ENCODE measurements around the gene EML5. TPM values are rescaled to one million over a fixed set of nuclear protein-coding genes. Genes with fewer than 3 reads are reported as not detected.

Gene EML5
- total RNA-seq, 1 experiment from 2014 or later, result 0.32 TPM

DNA sequence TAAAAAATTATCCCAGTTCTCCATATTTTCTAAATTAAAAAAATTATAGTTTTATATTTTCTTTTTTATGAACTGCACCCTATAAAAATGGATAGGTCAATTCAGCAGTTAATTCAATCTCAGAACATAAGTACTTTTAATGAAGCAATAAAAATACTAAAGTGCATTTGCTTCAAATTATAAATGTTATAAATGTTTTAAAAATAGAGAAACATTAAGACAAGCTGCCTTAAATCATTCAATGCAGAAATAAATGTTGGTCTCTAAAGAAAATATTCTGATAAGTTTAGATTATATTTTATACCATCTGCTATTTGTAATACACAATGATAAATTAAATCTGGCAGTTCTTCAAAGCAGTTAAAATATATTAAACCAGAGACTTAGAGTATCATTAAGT lies 164.3 kb downstream of the EML5 start:
- H3K36me3 ChIP-seq (ENCODE audit: insufficient read depth, low read length, poor library complexity, severe bottlenecking), result no peaks in the 10 kb centered on the region
- TF ChIP-seq, protein P1, sequence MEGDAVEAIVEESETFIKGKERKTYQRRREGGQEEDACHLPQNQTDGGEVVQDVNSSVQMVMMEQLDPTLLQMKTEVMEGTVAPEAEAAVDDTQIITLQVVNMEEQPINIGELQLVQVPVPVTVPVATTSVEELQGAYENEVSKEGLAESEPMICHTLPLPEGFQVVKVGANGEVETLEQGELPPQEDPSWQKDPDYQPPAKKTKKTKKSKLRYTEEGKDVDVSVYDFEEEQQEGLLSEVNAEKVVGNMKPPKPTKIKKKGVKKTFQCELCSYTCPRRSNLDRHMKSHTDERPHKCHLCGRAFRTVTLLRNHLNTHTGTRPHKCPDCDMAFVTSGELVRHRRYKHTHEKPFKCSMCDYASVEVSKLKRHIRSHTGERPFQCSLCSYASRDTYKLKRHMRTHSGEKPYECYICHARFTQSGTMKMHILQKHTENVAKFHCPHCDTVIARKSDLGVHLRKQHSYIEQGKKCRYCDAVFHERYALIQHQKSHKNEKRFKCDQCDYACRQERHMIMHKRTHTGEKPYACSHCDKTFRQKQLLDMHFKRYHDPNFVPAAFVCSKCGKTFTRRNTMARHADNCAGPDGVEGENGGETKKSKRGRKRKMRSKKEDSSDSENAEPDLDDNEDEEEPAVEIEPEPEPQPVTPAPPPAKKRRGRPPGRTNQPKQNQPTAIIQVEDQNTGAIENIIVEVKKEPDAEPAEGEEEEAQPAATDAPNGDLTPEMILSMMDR (conservative IDR thresholded peaks at IDR 0.05; ENCODE audit: low read depth, low read length), result no peak
- TF ChIP-seq EZH2 (IDR thresholded peaks at IDR 0.05; ENCODE audit: borderline replicate concordance, low read depth, low read length, poor library complexity, severe bottlenecking), result no peak
- BruUV-seq (replicated peaks), result no TSS peak
- no peaks in the 10 kb centered on the region for H3K9me3 ChIP-seq (ENCODE audit: low read depth, low read length, poor library complexity, severe bottlenecking)
- DNase-seq (ENCODE audit: low spot score), result no peak
- H3K4me3 ChIP-seq (ENCODE audit: low read depth, low read length, poor library complexity, severe bottlenecking), result no peak overlapping the region
- no peak overlapping the region for H3K27ac ChIP-seq (ENCODE audit: low read depth, low read length, poor library complexity, severe bottlenecking)
- intact Hi-C loops (cut with micrococcal nuclease; ENCODE audit: unreplicated experiment), result no loop called here
- CTCF ChIA-PET, result no interaction called here
- H3K27me3 ChIP-seq (replicated peaks; ENCODE audit: insufficient read depth, low read depth, low read length, poor library complexity), result no peaks in the 10 kb centered on the region
- no peaks in the 10 kb centered on the region for H3K4me1 ChIP-seq (ENCODE audit: insufficient read depth, low read length, poor library complexity, severe bottlenecking)
- POLR2A ChIA-PET (ENCODE audit: low non-redundant PET), result no interaction called here

DNA sequence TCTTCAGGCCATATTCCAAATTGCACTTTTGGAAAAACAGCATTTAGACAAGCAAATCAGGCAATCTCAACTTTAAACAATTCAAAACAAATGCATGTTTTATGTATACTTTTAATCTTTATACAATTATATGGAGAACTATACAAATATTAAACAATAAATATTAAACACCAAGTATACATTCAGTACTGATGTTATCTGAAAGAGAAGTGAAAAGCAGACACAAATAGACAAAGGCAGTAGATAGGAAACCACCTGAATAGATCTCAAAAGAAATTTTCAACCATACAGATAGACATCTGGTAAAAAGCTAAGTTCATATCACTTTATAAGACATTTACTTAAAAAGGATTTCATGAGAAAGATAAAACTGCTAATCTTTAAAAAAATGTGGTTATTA lies 164.7 kb downstream of the EML5 start:
- no peaks in the 10 kb centered on the region for H3K9me3 ChIP-seq (ENCODE audit: low read depth, low read length, poor library complexity, severe bottlenecking)
- H3K36me3 ChIP-seq (ENCODE audit: insufficient read depth, low read length, poor library complexity, severe bottlenecking), result no peaks in the 10 kb centered on the region
- no peaks in the 10 kb centered on the region for H3K4me1 ChIP-seq (ENCODE audit: insufficient read depth, low read length, poor library complexity, severe bottlenecking)
- no peaks in the 10 kb centered on the region for H3K27me3 ChIP-seq (replicated peaks; ENCODE audit: insufficient read depth, low read depth, low read length, poor library complexity)
- ChIA-PET CTCF (no interaction called here), POLR2A (ENCODE audit: low non-redundant PET) (no interaction called here)
- no peak overlapping the region for H3K4me3 ChIP-seq (ENCODE audit: low read depth, low read length, poor library complexity, severe bottlenecking)
- DNase-seq (ENCODE audit: low spot score), result no peak
- H3K27ac ChIP-seq (ENCODE audit: low read depth, low read length, poor library complexity, severe bottlenecking), result no peak overlapping the region
- intact Hi-C loops (cut with micrococcal nuclease; ENCODE audit: unreplicated experiment), result no loop called here
- no TSS peak for BruUV-seq (replicated peaks)
- TF ChIP-seq, protein P1 (conservative IDR thresholded peaks at IDR 0.05; ENCODE audit: low read depth, low read length), result no peak
- no peak for TF ChIP-seq EZH2 (IDR thresholded peaks at IDR 0.05; ENCODE audit: borderline replicate concordance, low read depth, low read length, poor library complexity, severe bottlenecking)

GRCh38 chr14:88625671-88626070 lies 167.1 kb downstream of the EML5 start:
- Histone ChIP-seq H3K27ac (ENCODE audit: low read depth, low read length, poor library complexity, severe bottlenecking) (no peak overlapping the region), H3K4me1 (ENCODE audit: insufficient read depth, low read length, poor library complexity, severe bottlenecking) (no peaks in the 10 kb centered on the region), H3K27me3 (replicated peaks; ENCODE audit: insufficient read depth, low read depth, low read length, poor library complexity) (no peaks in the 10 kb centered on the region), H3K36me3 (ENCODE audit: insufficient read depth, low read length, poor library complexity, severe bottlenecking) (no peaks in the 10 kb centered on the region), H3K4me3 (ENCODE audit: low read depth, low read length, poor library complexity, severe bottlenecking) (no peak overlapping the region), H3K9me3 (ENCODE audit: low read depth, low read length, poor library complexity, severe bottlenecking) (no peaks in the 10 kb centered on the region)
- POLR2A ChIA-PET (ENCODE audit: low non-redundant PET), result no interaction called here
- intact Hi-C loops (cut with micrococcal nuclease; ENCODE audit: unreplicated experiment), result no loop called here
- no TSS peak for BruUV-seq (replicated peaks)
- TF ChIP-seq, protein P1 (conservative IDR thresholded peaks at IDR 0.05; ENCODE audit: low read depth, low read length), result no peak
- TF ChIP-seq EZH2 (IDR thresholded peaks at IDR 0.05; ENCODE audit: borderline replicate concordance, low read depth, low read length, poor library complexity, severe bottlenecking), result no peak
- DNase-seq (ENCODE audit: low spot score), result no peak
- CTCF ChIA-PET, result no interaction called here
